Stimulated activated naive CD8-positive, alpha-beta T cell treated with anti-CD3 and anti-CD28 coated beads, Interleukin-15, amount 100 ng/mL, for 72 hours (primary cell): ENCODE measurements around the gene GINS3.
"Not testable (repeated sequence)": the region's sequence is repeated elsewhere in the genome, so short reads cannot be mapped to it uniquely, and the experiment has no call there.

Experiments used
- ATAC-seq: fragments of 150-1000 bp; cut with Tn5 transposase; 2 replicates; pipeline ENCODE4 v1.10.0; 2021; ENCODE audit warnings: mild to moderate bottlenecking, moderate library complexity
- DNase-seq, 2 donors: peaks; one replicate each; pipeline ENCODE4 v3.0.0; 2021 to 2022
- H3K27ac Mint-ChIP-seq, 2 donors: one replicate each; pipeline ENCODE4 v1.8.0; 2022; ENCODE audit warnings: mild to moderate bottlenecking in 2 of 2, mixed read lengths in 2 of 2, moderate library complexity in 2 of 2
- H3K27me3 Mint-ChIP-seq: one replicate; pipeline ENCODE4 v1.8.0; 2022; ENCODE audit warnings: mixed read lengths
- H3K4me1 Mint-ChIP-seq: one replicate; pipeline ENCODE4 v1.8.0; 2022; ENCODE audit warnings: mild to moderate bottlenecking, mixed read lengths
- H3K4me3 Mint-ChIP-seq, 2 donors: one replicate each; pipeline ENCODE4 v1.8.0; 2022; ENCODE audit warnings: mild to moderate bottlenecking in 2 of 2, mixed read lengths in 2 of 2, moderate library complexity in 1 of 2
- H3K9me3 Mint-ChIP-seq, 2 donors: one replicate each; pipeline ENCODE4 v1.8.0; 2022; ENCODE audit warnings: mixed read lengths in 2 of 2

GINS3 gene

GRCh38 chr16:58412615-58412970 lies 20.3 kb downstream of the GINS3 start:
- H3K27ac Mint-ChIP-seq = not testable (repeated sequence)

GRCh38 chr16:58413359-58413758 lies 21.1 kb downstream of the GINS3 start:
- Mint-ChIP-seq H3K4me1 (no peaks in the 10 kb centered on the region), H3K4me3 (no peak overlapping the region), H3K27ac (no peak overlapping the region), H3K9me3 (no peaks in the 10 kb centered on the region), H3K27me3 (no peaks in the 10 kb centered on the region)
- DNase-seq (no peak), ATAC-seq (no peak)

More at GRCh38 chr16:58412615-58412970, 20.3 kb downstream of the GINS3 start:
- H3K4me3 Mint-ChIP-seq, DNase-seq, H3K9me3 Mint-ChIP-seq, H3K4me1 Mint-ChIP-seq, H3K27me3 Mint-ChIP-seq, ATAC-seq: not testable (repeated sequence)

GRCh38 chr16:58415003-58415402 lies 22.7 kb downstream of the GINS3 start:
- no peak for ATAC-seq
- no peaks in the 10 kb centered on the region for H3K27me3 Mint-ChIP-seq
- no peak overlapping the region for H3K27ac Mint-ChIP-seq
- DNase-seq = no peak
- no peaks in the 10 kb centered on the region for H3K4me1 Mint-ChIP-seq
- no peaks in the 10 kb centered on the region for H3K9me3 Mint-ChIP-seq
- H3K4me3 Mint-ChIP-seq = no peak overlapping the region

- not testable (repeated sequence) for DNase-seq, H3K27ac Mint-ChIP-seq, H3K4me1 Mint-ChIP-seq, H3K9me3 Mint-ChIP-seq, H3K4me3 Mint-ChIP-seq, ATAC-seq, H3K27me3 Mint-ChIP-seq
Measured at GRCh38 chr16:58415961-58416360, 23.7 kb downstream of the GINS3 start.

- Mint-ChIP-seq H3K27me3 (peaks cover 9% of the 10 kb centered on the region), H3K4me3 (no peak overlapping the region), H3K27ac (no peak overlapping the region), H3K4me1 (no peaks in the 10 kb centered on the region), H3K9me3 (no peaks in the 10 kb centered on the region)
- no peak for ATAC-seq
- no peak for DNase-seq
Measured at GRCh38 chr16:58417035-58417434, 24.8 kb downstream of the GINS3 start.

- H3K4me3 Mint-ChIP-seq = no peak overlapping the region
- ATAC-seq = no peak
Measured at GRCh38 chr16:58417600-58417999, 25.3 kb downstream of the GINS3 start.

GRCh38 chr16:58418026-58418425 lies 25.8 kb downstream of the GINS3 start:
- no peak for DNase-seq
- no peak overlapping the region for H3K27ac Mint-ChIP-seq
- H3K4me1 Mint-ChIP-seq = no peaks in the 10 kb centered on the region
- no peaks in the 10 kb centered on the region for H3K9me3 Mint-ChIP-seq
- no peak overlapping the region for H3K4me3 Mint-ChIP-seq
- no peak for ATAC-seq
- H3K27me3 Mint-ChIP-seq = peaks cover 9% of the 10 kb centered on the region

More at GRCh38 chr16:58417600-58417999, 25.3 kb downstream of the GINS3 start:
- Mint-ChIP-seq H3K9me3 (no peaks in the 10 kb centered on the region), H3K4me1 (no peaks in the 10 kb centered on the region), H3K27me3 (peaks cover 9% of the 10 kb centered on the region), H3K27ac (no peak overlapping the region)
- no peak for DNase-seq

- H3K27ac Mint-ChIP-seq = peak overlapping the region in 1 of 2 donors; percentile 4
- peaks cover 9% of the 10 kb centered on the region for H3K27me3 Mint-ChIP-seq
Measured at GRCh38 chr16:58418601-58419000, 26.3 kb downstream of the GINS3 start.

GRCh38 chr16:58419241-58419990 lies 27.1 kb downstream of the GINS3 start:
- no peak overlapping the region for H3K27ac Mint-ChIP-seq
- H3K4me3 Mint-ChIP-seq = no peak overlapping the region
- H3K9me3 Mint-ChIP-seq = no peaks in the 10 kb centered on the region
- DNase-seq = no peak
- ATAC-seq = no peak
- H3K27me3 Mint-ChIP-seq = peaks cover 9% of the 10 kb centered on the region
- H3K4me1 Mint-ChIP-seq = no peaks in the 10 kb centered on the region

More at GRCh38 chr16:58418601-58419000, 26.3 kb downstream of the GINS3 start:
- no peak overlapping the region for H3K4me3 Mint-ChIP-seq
- ATAC-seq (no peak), DNase-seq (no peak)
- no peaks in the 10 kb centered on the region for H3K9me3 Mint-ChIP-seq
- H3K4me1 Mint-ChIP-seq = no peaks in the 10 kb centered on the region

GRCh38 chr16:58421059-58421458 lies 28.8 kb downstream of the GINS3 start:
- DNase-seq = no peak
- peaks cover 9% of the 10 kb centered on the region for H3K27me3 Mint-ChIP-seq
- no peak for ATAC-seq
- no peak overlapping the region for H3K27ac Mint-ChIP-seq
- no peaks in the 10 kb centered on the region for H3K9me3 Mint-ChIP-seq
- H3K4me3 Mint-ChIP-seq = no peak overlapping the region
- peaks cover 13% of the 10 kb centered on the region for H3K4me1 Mint-ChIP-seq

- ATAC-seq = no peak
- H3K4me3 Mint-ChIP-seq = no peak overlapping the region
- no peak overlapping the region for H3K27ac Mint-ChIP-seq
- peaks cover 9% of the 10 kb centered on the region for H3K27me3 Mint-ChIP-seq
- H3K9me3 Mint-ChIP-seq = no peaks in the 10 kb centered on the region
- DNase-seq = no peak
- H3K4me1 Mint-ChIP-seq = peaks cover 17% of the 10 kb centered on the region
Measured at GRCh38 chr16:58421529-58421928, 29.3 kb downstream of the GINS3 start.

- DNase-seq (no peak), ATAC-seq (no peak)
- Mint-ChIP-seq H3K9me3 (no peaks in the 10 kb centered on the region), H3K27me3 (peaks cover 9% of the 10 kb centered on the region), H3K27ac (no peak overlapping the region), H3K4me3 (no peak overlapping the region), H3K4me1 (peaks cover 17% of the 10 kb centered on the region)
Measured at GRCh38 chr16:58422809-58423208, 30.5 kb downstream of the GINS3 start.

- ATAC-seq (no peak), DNase-seq (no peak)
- Mint-ChIP-seq H3K9me3 (no peaks in the 10 kb centered on the region), H3K4me3 (peak overlapping the region in 1 of 2 donors; percentile 22), H3K27ac (no peak overlapping the region), H3K27me3 (peaks cover 16% of the 10 kb centered on the region), H3K4me1 (peaks cover 17% of the 10 kb centered on the region)
Measured at GRCh38 chr16:58425245-58425644, 33.0 kb downstream of the GINS3 start.

GRCh38 chr16:58425756-58426494 lies 33.7 kb downstream of the GINS3 start:
- peak; percentile 12 to 64 for DNase-seq
- Mint-ChIP-seq H3K27ac (no peak overlapping the region), H3K27me3 (peaks cover 9% of the 10 kb centered on the region), H3K4me3 (peak overlapping the region in 1 of 2 donors; percentile 47), H3K4me1 (peaks cover 17% of the 10 kb centered on the region), H3K9me3 (no peaks in the 10 kb centered on the region)
- peak; percentile 96 for ATAC-seq

GRCh38 chr16:58426966-58427365 lies 34.7 kb downstream of the GINS3 start:
- Mint-ChIP-seq H3K27me3 (peaks cover 6% of the 10 kb centered on the region), H3K9me3 (no peaks in the 10 kb centered on the region), H3K4me1 (peaks cover 17% of the 10 kb centered on the region), H3K27ac (peak overlapping the region in 1 of 2 donors; percentile 21), H3K4me3 (no peak overlapping the region)
- ATAC-seq (no peak), DNase-seq (no peak)
